ENCODE measurements around the gene INMT.
"Not testable (repeated sequence)": the region's sequence is repeated elsewhere in the genome, so short reads cannot be mapped to it uniquely, and the experiment has no call there.

INMT gene

DNA sequence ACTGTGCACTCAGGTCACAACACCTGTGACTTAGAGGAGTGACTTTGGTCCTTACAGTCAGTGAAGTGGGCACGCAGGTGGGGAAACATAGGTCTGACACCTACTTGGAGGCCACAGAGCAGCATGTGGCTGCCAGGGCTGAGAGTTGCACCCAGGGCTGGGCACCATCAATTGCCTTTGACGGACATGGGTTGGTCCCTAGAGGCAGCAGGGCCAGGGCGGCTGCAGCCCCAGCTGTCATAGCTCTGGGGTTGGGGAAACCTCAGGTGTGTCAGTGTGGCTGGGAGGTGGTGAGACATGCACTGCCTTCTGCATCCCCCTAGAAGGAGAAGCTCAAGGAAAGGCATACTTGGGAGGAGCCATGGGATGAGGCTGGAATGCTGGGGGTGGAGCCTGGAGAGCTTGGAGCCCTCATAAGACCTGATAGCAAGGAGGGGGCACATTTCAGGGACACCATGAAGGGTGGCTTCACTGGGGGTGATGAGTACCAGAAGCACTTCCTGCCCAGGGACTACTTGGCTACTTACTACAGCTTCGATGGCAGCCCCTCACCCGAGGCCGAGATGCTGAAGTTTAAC, at the start of gene INMT:
INMT (plus strand) TSS at position 440 of the 578 bp plus-strand sequence; CDS start at position 456, 16 bp downstream.
- DNase-seq, result no peak

DNA sequence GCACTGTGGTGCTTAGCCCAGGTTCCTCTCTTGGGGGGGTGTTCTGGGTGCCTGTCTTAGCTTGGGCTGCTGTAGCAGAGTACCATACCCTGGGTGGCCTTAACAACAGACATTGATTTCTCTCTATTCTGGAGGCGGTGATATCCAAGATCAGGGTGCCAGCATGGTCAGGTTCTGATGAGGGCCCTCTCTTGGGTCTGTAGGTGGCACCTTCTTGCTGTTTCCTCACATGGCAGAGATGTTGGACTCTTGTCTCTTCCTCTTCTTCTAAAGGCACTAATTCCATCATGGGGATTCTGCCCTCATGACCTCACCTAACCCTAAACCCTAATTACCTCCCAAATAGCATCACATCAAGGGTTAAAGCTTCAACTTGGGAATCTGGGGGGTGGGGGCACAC, 49.7 kb upstream of the INMT start:
- no peak for DNase-seq

GRCh38 chr7:30703756-30704155, 48.2 kb upstream of the INMT start:
- DNase-seq, result no peak

DNA sequence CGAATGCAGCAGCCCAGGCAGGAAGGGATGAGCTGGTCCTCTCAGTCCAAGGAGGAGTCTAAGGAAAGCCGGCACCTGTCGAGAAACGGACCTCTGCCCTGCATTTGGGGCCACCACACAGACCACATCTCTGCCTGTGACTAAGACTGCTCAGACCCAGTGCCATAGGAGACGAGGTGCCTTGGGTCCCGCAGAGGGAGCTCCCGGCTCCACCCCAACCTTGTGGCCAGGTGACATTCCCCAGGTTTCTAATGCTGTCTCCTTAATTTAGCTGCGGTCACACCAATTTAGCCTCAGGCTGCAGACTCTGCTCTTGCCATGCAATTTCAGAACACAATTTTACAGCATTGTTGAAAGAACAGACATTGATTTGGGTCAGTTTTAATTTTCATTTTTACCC, 46.9 kb upstream of the INMT start:
- DNase-seq, result no peak

GRCh38 chr7:30705596-30705995, 46.3 kb upstream of the INMT start:
- DNase-seq, result no peak

GRCh38 chr7:30706316-30706715, 45.6 kb upstream of the INMT start:
- no peak for DNase-seq

- DNase-seq, result no peak
Measured at GRCh38 chr7:30706908-30707307, 45.0 kb upstream of the INMT start.

DNA sequence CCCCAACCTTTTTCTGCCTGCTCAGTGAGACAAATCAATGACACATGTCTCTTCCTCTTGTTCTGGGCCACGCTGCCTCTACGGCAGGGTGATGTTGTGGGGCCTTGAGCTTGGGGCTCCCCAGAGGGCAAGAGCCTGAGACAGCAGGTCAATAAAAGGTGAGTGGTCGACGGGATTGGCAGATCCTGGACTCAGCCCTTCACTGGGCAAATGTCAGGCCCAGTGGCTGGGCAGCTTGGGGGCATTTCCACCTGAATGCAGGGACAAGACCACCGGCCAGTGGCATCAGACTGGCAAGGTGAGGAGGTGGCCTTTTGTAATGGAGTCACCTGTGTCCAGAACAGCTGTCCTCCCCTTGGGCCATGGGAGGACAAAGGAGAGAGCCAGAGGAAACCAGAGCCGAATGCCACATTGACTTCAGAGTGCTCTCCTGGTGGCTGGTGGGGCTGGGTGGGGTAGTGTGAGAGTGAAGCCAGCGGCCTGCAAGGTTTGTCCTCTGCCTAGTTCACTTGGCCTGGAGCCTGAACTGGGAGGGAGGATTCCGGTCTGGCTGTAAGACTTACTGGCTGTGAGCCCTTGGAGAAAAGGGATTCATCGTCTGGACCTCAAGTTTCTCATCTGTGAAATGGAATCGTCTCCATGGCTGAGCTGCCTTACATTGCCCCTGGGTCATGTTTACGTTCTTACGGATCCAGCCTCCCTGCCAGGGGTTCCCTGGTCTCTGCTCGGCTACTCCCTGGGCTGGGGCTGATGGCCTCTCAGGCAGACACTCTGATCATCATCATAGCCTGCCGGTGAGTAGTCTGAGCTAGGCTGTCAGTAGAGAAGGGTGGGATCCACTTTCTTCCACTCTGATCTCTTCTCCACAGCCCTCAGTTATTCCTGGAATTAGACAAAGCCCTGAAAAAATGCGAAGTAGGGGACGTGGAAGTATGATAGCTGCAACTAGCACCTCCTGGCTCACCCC, 44.3 kb upstream of the INMT start:
- DNase-seq, result no peak

GRCh38 chr7:30708412-30708811, 43.5 kb upstream of the INMT start:
- no peak for DNase-seq

DNA sequence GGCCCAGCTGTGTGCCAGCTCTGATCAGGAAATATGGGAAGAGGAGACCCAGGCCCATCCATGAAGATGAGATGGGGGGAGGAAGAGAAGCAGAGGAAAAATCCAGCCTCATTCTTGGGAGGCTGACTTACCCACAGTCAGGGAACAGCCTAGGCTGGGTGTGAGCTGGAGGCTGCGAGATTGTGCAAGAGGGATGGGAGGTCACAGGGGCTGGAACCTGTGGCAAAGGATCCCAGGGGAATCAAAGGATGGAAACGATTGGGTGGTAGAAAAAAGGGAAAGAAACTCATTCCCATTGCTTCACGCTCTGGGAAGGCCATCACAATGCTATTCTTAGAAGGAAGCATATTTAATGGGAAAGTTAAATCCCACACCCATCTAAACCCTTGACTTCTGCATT, 43.0 kb upstream of the INMT start:
- no peak for DNase-seq

GRCh38 chr7:30709549-30709948, 42.4 kb upstream of the INMT start:
- no peak for DNase-seq

DNA sequence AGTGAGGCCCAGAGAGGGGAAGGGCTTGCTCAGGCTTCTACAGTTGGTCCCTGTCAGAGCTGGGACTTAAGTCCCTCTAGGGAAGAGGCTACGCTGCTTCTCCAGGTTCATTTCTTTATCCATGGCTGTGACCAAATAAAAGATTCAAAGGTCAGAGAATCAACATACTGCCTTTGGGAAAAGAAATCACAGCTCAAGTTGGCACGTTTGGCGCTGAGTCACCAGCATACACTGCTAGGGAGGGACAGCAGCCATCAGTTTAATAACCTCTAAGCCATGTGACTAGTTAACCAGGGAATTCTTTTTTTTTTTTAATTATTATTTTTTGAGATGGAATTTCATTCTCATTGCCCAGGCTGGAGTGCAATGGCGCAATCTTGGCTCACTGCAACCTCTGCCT, 41.3 kb upstream of the INMT start:
- no peak for DNase-seq

DNA sequence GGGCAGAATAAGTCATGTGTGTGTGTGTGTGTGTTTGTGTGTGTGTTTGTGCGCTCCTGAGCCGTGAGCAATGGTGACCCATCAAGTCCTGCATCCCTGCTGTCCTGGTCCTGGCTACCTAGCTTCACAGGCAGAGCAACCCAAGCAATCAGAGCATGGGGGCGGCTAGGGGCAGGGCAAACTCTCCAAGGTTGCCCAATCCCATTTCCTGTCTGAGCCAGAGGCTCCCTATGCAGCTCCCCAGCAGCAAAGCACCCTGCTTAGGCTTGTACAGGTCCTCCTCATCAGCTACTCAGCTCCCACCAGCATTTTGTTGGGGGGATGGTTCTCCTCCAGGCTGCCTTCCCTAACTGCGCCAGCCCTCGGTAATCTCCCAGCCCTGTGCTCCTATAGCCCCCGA, 38.5 kb upstream of the INMT start:
- DNase-seq, result no peak

GRCh38 chr7:30714129-30714528, 37.8 kb upstream of the INMT start:
- no peak for DNase-seq

- no peak for DNase-seq
Measured at GRCh38 chr7:30717181-30717580, 34.8 kb upstream of the INMT start.

DNA sequence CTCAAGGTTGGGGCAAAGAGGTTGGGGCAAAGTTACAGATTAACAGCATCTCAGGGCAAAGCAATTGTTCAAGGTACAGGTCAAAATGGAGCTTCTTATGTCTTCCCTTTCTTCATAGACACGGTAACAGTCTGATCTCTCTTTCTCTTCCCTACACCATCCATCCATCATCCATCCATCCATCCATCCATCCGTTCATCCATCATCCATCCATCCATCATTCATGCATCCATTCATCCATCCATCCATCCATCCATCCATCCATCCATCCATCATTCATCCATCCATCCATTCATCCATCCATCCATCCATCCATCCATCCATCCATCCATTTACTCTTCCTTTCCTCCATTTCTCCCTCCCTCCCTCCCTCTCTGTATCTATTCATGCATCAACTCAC, 32.5 kb upstream of the INMT start:
- not testable (repeated sequence) for DNase-seq

- no peak for DNase-seq
Measured at GRCh38 chr7:30721211-30721610, 30.7 kb upstream of the INMT start.

DNA sequence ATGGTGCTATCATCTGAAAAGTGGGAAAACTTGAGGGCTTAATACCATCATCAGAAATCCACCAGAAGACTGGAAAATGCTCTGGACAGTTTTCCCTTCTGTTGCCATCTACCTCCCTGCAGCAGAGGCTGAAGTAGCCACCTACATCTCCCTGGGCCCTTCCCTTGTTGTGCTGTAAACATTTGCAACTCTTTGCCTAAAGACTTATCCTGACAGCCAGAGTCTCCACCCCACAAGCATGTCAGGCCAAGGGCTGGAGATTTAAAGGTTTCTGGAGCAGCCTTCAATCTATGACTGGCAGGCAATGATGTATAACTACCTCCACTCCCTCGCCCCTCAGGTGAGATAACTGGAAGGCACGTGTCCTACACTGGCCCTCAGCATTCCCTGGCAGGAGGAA, 29.7 kb upstream of the INMT start:
- DNase-seq, result no peak

DNA sequence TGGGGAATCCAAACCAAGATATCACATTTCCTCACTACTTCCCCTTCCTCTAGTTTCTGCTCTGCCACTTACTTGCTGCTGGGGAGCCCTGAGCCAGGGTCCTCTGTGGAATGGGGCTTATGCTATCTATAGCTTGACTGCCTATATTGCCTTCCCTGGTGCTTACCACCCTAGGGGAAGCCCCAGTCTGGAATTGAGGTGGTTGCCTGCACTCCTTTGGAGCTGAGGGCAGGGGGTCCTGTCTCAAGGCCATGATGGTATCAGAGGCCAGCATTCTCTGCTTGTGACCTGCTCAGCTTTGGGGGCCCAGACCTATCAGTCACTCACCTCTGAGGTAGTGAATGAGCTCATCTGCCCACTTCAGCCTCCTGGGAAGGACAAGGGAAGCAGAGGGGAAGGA, 29.3 kb upstream of the INMT start:
- DNase-seq, result no peak

DNA sequence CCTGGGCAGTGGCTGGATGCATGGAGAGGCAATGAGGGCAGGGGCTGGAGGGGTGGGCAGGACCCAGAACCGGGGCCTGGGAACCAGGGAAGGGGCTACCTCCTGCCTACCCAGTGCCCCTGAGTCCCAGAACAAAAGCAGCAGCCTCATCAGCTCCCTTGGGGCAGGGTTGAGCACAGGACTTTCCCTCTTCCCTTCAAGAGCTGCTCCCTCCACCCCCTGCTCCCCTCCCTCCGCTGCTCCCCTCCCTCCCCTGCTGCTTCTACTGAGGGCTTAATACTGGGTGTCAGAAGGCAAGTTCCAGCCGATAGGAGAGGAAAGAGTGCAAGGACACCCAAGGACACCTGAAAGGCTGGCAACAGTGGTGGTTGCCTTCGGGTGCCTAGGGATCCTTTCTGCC, 28.2 kb upstream of the INMT start:
- no peak for DNase-seq

DNA sequence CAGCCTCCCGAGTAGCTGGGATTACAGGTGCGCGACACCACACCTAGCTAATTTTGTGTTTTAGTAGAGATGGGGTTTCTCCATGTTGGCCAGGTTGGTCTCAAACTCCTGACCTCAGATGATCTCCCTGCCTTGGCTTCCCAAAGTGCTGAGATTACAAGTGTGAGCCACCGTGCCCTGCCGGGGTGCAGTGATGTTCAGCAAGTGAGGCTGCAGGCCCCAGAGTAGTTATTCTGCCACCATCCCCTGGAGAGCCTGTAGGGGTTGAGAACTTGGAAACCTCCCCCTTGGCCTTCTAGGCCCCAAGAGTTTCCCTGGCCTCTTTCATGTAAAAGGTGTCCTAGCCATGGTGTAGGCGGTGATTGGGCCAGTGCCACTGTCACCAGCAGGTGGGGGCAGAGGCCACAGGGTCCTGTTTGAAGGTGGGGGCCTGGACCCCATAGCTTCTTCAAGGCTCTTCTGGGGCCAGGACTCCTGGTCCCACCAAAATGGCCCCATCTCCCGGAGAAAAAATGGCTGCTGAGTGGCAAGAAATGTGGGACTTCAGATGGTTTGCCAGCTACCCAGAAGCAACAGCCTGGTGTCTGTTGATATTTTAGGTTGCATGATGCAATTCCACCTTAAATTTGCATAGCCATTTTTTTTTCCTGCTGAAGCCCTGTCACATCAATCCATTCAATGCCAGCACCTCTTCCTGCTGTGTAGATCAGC, 25.5 kb upstream of the INMT start:
- no peak for DNase-seq

DNA sequence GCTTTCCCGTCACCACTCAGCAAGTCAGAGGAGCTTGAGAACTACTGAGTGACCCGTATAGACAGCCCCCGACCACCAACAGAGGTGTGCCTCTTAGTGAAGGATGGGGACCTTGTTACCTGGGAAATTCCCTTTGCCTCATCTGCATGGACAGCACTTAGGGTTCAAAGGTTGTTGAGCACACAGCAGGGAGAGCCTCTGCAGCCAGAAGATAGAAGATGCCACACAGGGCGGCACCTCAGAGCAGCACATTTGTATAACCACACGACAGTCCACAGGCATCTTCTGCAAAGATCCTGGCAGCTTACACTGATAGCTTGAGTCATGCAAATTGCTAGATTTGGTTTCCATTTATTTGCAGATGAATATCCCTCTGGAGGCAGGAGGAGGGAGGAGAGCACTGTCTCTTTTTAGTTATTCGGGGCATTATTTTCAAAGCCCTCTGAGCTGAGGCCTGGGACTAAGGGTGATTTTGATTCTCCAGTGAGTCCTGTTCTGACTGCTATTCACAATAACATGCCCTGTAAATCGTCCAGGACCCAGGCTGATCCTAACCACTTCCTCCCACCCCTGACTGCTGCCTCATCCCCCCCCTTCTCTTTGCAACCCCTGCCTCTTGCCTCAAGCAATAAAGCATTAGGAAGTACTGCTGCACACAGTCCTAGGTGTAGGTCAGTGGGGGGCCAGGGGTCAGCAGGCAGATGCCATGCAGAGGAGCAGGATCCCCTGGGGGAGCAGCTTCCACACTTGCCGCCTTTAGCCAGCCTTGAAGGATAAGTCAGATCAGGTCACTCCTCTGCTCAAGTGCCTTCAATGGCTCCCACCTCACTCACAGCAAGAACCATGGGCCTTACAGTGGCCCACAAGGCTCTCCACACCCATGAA, 24.6 kb upstream of the INMT start:
- no peak for DNase-seq

- DNase-seq, result no peak
Measured at GRCh38 chr7:30728591-30729100, 23.3 kb upstream of the INMT start.

All from SHP77 treated with DMSO at 0.1 percent for 48 hours (cell line).